Adrenal gland (tissue), 5 donors: ENCODE data around the gene S100A7A.

Experiments used
- POLR2A ChIP-seq, 2 donors: fragments of 450-650 bp; IDR thresholded peaks; one replicate each; pipeline ENCODE4 v1.6.1; 2017; ENCODE audit warnings: antibody characterized with exemption in 2 of 2, mild to moderate bottlenecking in 2 of 2, moderate library complexity in 1 of 2
- TF ChIP-seq, protein P1 (sequence below), 6 experiments: fragments of 450-650 bp in 4 of 6; fragments of 200-600 bp in 2 of 6; sonication (generic) in 1 of 6; IDR thresholded peaks; 1 replicate in 5 of 6; 2 replicates in 1 of 6; pipeline versions ENCODE4 v1.5.1 to v1.8.0; 2016 to 2021; ENCODE audit warnings: antibody characterized with exemption in 6 of 6, mild to moderate bottlenecking in 2 of 6, moderate library complexity in 1 of 6
- donor health status: DM: no; HTN: no; CAD: no.

DNA sequence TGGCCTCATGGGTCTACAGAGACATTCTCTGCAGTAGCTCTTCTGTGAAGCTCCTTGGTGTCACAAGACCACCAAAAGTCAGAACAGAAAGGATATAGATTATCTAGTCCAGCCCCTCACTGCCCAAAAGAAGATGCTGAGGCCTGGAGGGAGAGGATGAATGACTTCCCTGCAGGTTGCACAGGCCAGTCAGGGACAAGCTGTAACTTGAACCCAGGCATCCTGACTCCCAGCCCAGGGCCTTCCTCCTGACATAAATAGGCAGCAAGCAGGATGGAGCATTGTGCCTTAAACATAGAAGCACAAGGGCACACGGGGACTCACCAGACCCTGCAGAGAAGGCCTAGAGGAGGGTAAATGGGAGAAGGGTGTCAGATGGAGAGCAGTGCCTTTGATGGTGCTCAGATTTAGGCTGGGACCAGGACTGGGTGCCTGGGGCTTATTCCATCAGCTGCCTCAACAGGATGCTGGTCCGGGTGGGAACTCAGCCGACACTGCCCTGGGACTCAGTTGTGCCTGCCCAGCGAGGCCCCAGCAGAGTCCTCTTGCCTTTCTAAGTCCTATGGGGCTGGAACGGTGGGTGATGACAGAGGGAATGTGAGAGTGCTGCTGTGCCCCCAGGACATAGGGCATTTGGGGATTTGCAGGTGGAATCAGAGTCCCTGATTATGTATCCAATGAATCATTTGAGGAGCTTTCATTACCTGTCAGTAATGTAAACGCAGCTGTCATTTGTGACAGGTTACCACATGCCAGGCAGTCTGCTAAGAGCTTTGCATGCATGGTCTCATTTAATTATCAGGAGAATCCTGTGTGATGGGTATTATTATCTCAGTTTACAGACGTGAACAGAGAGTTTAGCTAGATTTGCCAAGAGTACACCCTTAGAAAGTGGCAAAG is 13.2 kb downstream of the S100A7A start:
- TF ChIP-seq POLR2A (IDR thresholded peaks at IDR 0.05), result no peak
- TF ChIP-seq, protein P1, sequence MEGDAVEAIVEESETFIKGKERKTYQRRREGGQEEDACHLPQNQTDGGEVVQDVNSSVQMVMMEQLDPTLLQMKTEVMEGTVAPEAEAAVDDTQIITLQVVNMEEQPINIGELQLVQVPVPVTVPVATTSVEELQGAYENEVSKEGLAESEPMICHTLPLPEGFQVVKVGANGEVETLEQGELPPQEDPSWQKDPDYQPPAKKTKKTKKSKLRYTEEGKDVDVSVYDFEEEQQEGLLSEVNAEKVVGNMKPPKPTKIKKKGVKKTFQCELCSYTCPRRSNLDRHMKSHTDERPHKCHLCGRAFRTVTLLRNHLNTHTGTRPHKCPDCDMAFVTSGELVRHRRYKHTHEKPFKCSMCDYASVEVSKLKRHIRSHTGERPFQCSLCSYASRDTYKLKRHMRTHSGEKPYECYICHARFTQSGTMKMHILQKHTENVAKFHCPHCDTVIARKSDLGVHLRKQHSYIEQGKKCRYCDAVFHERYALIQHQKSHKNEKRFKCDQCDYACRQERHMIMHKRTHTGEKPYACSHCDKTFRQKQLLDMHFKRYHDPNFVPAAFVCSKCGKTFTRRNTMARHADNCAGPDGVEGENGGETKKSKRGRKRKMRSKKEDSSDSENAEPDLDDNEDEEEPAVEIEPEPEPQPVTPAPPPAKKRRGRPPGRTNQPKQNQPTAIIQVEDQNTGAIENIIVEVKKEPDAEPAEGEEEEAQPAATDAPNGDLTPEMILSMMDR (IDR thresholded peaks at IDR 0.05), result no peak
